HG03558 (cell line): ENCODE data around the gene GRIN2A.

Source experiments
- ATAC-seq: cut with Tn5 transposase; IDR thresholded peaks from one replicate; pipeline ENCODE4 v1.9.1; 2021; ENCODE audit warnings: moderate number of reproducible peaks; ENCODE audit not compliant: unreplicated experiment; ENCODE audit errors: extremely low read depth

GRIN2A gene

DNA sequence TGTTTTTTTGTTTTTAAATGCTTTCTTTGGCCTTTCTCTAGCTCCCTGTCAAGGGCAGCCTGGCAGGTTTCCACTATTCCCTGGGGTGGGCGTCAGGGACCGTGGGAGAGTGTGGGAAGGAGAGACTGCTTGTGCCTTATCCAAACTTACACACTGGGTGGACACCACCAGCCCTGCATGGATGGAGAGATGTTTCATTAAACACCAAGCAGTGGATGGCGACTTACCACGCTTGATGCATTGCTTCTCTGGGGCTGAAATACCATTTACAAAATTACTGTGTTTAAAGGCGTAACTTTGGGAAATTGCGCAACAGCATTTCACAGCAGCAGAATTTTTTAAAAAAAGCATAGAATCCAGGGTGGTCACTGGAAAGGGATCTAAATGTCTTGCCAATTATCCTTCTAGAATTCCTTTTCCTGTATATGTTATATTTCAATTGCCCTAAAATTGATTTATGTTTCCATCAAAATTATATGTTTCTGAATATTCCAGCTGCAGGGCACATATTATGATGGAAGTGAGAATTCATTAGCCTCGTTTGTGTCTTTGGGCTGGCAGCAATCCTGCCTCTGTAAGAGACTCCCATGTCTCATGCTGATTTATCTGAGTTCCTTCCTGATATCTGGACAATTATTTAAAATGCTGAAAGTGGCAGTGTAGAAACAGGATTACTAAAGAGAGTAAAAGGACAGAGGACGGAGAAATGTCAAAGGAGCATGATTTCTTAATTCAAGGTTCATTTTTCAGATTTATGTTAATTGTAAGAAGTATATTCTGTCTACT, 247.3 kb downstream of the GRIN2A start:
- ATAC-seq, result no peak

DNA sequence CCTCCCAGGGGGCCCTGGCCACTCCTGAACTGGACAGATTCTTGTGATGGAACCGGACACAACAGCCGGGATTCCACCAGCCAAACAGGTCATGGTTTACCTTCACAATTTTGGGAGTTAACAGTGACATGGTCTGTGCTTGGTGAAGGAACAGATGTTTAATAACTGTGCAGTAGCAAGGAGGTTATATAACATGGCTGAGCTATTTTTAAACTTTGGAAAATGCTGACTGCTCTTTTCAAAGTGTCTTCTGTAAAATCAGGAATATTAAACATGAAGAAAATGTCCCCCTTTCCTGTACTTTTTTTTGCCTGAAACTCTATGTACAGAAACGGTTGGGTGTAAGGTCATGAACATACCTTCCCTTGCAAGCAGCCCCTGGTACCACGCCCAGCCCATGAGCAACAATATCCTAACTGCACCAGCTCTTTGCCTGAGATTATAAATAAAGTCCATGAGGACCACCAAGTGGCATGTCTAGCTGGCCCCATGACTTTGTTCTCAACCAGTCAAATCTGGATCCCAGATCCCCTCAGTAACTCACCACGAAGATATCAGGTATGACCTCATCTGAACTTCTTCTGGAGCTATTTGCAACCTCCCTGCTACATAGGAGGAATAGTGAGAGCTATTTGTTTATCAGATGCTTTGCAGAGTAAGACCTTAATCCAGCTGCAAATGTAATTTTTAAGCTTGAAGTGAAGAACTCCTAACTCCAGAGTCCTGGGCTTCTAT, 249.1 kb downstream of the GRIN2A start:
- no peak for ATAC-seq

GRCh38 chr16:9932000-9932399, 250.2 kb downstream of the GRIN2A start:
- ATAC-seq, result no peak

GRCh38 chr16:9929836-9930235, 252.4 kb downstream of the GRIN2A start:
- ATAC-seq, result no peak

- ATAC-seq, result no peak
Observed at GRCh38 chr16:9929313-9929712, 252.9 kb downstream of the GRIN2A start.

GRCh38 chr16:9922441-9922840, 259.8 kb downstream of the GRIN2A start:
- no peak for ATAC-seq

GRCh38 chr16:9921997-9922396, 260.2 kb downstream of the GRIN2A start:
- no peak for ATAC-seq

- no peak for ATAC-seq
Observed at GRCh38 chr16:9919460-9919859, 262.8 kb downstream of the GRIN2A start.

- no peak for ATAC-seq
Observed at GRCh38 chr16:9917691-9918090, 264.5 kb downstream of the GRIN2A start.

GRCh38 chr16:9913604-9914326, 268.5 kb downstream of the GRIN2A start:
- no peak for ATAC-seq

GRCh38 chr16:9911989-9912388, 270.2 kb downstream of the GRIN2A start:
- ATAC-seq, result no peak

DNA sequence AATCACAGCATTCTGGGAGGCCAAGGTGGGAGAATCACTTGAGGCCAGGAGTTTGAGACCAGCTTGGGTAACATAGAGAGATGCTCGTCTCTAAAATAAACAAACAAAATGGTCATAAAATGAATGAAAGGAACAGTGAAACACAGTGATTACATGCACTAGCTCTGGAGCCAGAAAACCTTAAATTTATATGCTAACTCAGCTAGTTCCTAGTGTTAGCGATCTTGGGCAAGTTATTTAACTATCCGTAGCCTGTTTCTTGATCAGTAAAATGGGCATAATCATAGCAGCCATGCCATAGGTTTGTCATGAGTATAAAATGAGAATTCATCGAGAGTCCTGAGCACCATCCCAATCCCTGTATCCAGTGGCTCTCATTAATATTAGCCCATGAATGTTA, 271.0 kb downstream of the GRIN2A start:
- no peak for ATAC-seq

DNA sequence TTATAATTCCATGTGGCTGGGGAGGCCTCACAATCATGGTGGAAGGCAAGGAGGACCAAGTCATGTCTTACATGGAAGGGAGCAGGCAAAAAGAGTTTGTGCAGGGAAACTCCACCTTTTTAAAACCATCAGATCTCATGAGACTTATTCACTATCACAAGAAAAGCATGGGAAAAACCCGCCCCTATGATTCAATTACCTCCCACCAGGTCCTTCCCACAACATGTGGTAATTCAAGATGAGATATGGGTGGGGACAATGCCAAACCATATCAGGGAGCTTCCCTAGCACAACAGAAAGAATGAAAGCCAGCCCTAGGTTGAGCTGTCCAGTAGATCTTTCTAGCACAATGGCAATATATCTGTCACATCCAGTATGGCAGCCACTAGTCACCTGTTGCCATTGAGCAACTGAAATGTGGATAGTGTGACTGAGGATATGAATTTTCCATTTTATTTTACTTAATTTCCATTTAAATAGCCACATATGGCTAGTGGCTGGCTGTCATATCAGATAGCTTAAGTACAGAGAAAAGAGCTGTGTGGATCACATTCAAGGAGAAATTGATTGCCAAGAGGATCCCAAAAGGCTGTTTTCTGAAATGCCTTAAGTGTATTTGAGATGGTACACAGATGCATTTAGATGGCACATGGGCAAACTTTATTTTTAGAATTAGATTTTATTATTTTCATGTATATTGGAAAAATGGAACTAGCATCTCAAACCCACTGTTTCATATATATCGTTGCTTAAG, 273.0 kb downstream of the GRIN2A start:
- ATAC-seq, result no peak

DNA sequence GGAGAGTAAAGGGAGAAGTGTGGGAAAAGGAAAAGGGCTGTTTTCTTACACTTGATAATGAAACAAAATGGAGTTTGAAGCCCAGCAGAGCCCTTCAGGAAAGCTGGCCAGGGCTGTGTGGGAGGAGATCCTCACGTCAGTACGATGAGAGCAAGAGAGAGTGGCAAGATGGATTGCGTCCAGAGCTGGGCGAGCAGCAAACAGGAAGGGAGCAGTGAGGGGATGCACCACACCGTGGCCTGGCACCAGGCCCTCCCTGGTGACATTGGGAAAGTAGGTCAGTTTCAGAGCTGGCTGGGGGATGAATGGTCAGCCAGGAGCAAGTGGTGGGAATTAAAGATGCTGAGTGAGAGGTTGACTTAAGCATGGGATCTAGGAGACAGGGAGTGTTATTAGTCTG, 273.6 kb downstream of the GRIN2A start:
- ATAC-seq, result no peak

- ATAC-seq, result no peak
Observed at GRCh38 chr16:9907752-9908151, 274.5 kb downstream of the GRIN2A start.

DNA sequence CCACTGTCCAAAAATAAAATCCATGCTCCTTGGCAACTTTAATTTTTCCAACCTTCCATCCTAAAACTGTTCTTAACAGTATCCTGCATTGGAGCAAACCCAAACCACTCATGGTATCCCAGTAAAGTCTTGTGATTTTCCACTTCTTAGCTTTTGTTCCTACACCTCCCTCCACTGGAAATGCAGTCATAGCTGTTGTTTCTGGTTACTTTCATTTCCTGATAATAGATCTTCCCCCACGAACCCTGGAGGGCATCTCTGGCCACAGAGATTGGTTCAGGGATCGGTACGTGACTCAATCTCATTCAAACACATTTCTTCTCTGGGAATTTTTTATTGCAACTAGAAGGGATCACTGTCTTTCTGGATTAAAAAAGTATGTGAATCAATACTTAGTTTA, 276.0 kb downstream of the GRIN2A start:
- ATAC-seq, result no peak

DNA sequence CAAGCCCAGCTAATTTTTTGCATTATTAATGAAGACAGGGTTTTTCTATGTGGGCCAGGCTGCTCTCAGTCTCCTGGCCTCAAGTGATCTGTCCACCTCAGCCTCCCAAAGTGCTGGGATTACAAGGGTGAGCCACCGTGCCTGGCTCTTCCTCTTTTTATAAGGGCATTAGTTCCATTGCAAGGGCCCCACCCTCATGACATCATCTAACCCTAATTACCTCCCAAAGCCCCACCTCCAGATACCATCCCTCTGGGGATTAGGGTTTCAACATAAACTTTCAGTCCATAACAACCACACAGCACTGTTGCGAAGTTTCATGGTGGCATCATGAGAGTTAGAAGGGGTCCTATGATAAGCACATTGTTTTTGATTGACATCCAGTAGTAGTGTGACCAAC, 277.7 kb downstream of the GRIN2A start:
- ATAC-seq, result no peak

DNA sequence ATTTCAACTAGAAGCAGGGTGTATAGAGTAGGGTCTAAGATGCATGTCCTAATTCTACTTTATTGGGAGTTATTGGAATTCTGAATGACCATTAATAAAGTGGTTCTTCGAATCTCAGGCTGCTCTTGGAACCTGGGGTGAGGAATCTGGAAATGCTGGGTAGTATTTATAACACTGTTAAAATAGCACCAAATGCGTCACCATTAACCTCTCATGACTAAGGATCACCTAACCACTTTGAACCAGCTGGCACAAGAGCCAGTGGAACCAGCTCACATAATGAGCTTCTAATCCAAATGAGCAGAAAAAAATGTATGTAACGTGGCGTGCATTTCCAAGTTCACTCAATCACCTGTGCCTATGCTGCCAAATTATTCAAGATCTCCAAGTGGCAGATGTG, 281.7 kb downstream of the GRIN2A start:
- no peak for ATAC-seq

- no peak for ATAC-seq
Observed at GRCh38 chr16:9898555-9898954, 283.7 kb downstream of the GRIN2A start.

DNA sequence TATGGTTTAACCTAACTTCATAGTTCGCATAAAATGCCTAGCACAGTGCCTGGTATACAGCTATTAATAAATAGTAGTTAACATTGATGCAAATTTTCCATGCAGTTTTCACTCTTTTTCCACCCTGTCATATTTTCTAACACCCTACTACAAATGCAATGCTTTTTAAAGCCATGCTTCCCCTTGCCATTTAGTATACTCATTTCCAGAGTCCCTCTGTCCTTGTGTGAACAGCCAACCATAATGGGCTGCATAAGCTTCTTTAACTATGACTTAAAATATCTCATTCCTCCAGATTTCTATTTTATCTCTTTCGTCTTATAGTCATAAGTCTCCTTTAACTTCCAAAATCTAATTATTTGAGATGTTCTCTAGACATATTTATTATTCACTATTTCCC, 284.1 kb downstream of the GRIN2A start:
- no peak for ATAC-seq
